NOMO-1 treated with dmso at 0.1 percent for 144 hours (cell line): ENCODE measurements around the gene PCDHB15.
"Not testable (repeated sequence)": the region's sequence is repeated elsewhere in the genome, so short reads cannot be mapped to it uniquely, and the experiment has no call there.

ENCODE experiments used
- DNase-seq: peaks from one replicate; lab custom pipeline; 2025; ENCODE audit not compliant: unreplicated experiment; lab: John Stamatoyannopoulos, UW

Gene PCDHB15

GRCh38 chr5:141245250-141245717, at the start of gene PCDHB15:
PCDHB15 (plus strand) TSS chr5:141245395; CDS start chr5:141245579, 184 bp downstream.
- no peak for DNase-seq

- DNase-seq: no peak
These were observed 48.8 kb upstream of the PCDHB15 start for GRCh38 chr5:141196363-141196762.

GRCh38 chr5:141199359-141200235, 45.6 kb upstream of the PCDHB15 start, which contains the start of gene PCDHB11:
PCDHB11 (plus strand) TSS chr5:141199627; CDS start chr5:141199775, 148 bp downstream.
- no peak for DNase-seq

- DNase-seq: not testable (repeated sequence)
These were observed 44.1 kb upstream of the PCDHB15 start for GRCh38 chr5:141201126-141201525.

GRCh38 chr5:141201646-141202045, 43.5 kb upstream of the PCDHB15 start:
- not testable (repeated sequence) for DNase-seq

GRCh38 chr5:141208478-141208877, 36.7 kb upstream of the PCDHB15 start, which contains the start of gene PCDHB12:
PCDHB12 (plus strand) TSS chr5:141208719; CDS start chr5:141208908, 189 bp downstream.
- no peak for DNase-seq

- not testable (repeated sequence) for DNase-seq
These were observed 34.9 kb upstream of the PCDHB15 start for GRCh38 chr5:141210281-141210680.

GRCh38 chr5:141210849-141211248, 34.3 kb upstream of the PCDHB15 start:
- DNase-seq: not testable (repeated sequence)

- DNase-seq: not testable (repeated sequence)
These were observed 31.4 kb upstream of the PCDHB15 start, which contains the start of gene PCDHB13 for GRCh38 chr5:141213656-141214339. PCDHB13 (plus strand) TSS chr5:141213919; CDS start chr5:141214124, 205 bp downstream.

- DNase-seq: not testable (repeated sequence)
These were observed 30.6 kb upstream of the PCDHB15 start for GRCh38 chr5:141214583-141214982.

- not testable (repeated sequence) for DNase-seq
These were observed 29.7 kb upstream of the PCDHB15 start for GRCh38 chr5:141215504-141215903.

GRCh38 chr5:141216035-141216434, 29.2 kb upstream of the PCDHB15 start:
- not testable (repeated sequence) for DNase-seq

- DNase-seq: peak; percentile 16
These were observed 21.9 kb upstream of the PCDHB15 start, which contains the start of gene PCDHB14 for GRCh38 chr5:141223112-141223783. PCDHB14 (plus strand) TSS chr5:141223343; CDS start chr5:141223506, 163 bp downstream.

- DNase-seq: not testable (repeated sequence)
These were observed 20.4 kb upstream of the PCDHB15 start for GRCh38 chr5:141224844-141225243.

GRCh38 chr5:141225421-141225820, 19.8 kb upstream of the PCDHB15 start:
- not testable (repeated sequence) for DNase-seq

GRCh38 chr5:141234109-141234667, 11.0 kb upstream of the PCDHB15 start:
- DNase-seq: no peak

- not testable (repeated sequence) for DNase-seq
These were observed 9.3 kb upstream of the PCDHB15 start for GRCh38 chr5:141235922-141236321.

GRCh38 chr5:141236516-141237313, 8.5 kb upstream of the PCDHB15 start:
- DNase-seq: no peak

GRCh38 chr5:141241496-141241895, 3.7 kb upstream of the PCDHB15 start:
- no peak for DNase-seq

GRCh38 chr5:141246971-141247370, 1.8 kb downstream of the PCDHB15 start:
- not testable (repeated sequence) for DNase-seq
